Aortic smooth muscle cell (primary cell): Measurements from ENCODE around the gene ZNF574. TPM values are rescaled to one million over a fixed set of nuclear protein-coding genes. Genes with fewer than 3 reads are reported as not detected.

Experiments used
- total RNA-seq: library from RNA; depleted of rRNA; stranded (reverse); fragments of >200 nt; gene quantifications from 2 replicates; pipeline ENCODE4 v1.2.3, GENCODE V29; 2014

ZNF574 gene
- total RNA-seq = 7.0 and 10.0 TPM in 2 replicates

DNA sequence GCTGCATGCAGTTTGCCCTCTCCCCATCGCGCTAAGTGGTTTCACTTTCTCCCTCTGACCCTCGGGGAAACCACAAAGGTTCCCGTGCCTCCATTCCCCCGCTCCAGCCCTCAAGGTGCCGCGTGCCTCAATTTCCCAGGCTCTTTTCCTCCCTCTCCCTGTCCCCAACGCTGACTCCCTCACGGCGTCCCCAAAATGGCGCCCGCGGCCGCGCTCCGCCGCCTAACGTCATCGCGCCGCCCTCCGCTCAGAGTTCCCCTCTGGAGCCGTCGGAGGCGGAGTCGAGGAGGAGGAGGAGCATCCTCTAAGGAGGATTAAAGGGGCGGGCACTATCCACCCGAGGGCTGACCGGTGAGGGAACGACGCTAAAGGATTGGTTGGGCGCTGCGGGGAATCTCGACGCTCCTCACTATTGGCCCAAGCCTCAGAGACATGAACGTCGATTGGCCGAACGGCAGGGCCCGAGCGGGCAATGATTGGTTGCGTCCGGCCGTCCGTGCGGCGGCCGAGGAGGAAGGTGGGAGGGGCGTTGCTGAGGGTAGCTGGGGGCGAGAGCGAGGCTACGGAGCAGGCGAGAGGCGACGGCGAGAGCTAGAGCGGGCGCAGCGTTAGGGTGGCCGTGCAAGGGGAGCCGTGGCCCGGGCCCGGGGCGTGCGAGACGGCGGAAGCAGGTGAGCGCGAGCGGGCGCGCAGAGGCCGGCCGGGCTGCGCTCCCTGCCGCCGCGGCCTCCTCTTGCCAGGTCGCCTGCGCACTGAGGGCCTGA, at the start of gene ZNF574:
ZNF574 (plus strand) TSS at position 551 of the 764 bp plus-strand sequence. CDS start 2,441 bp downstream, outside the sequence.

GRCh38 chr19:42069619-42070351, 6.2 kb upstream of the ZNF574 start, which contains the start of gene GRIK5:
Gene GRIK5, minus strand, starts transcription at chr19:42070206. Its CDS starts 4,436 bp downstream, at chr19:42065770.

Other genes starting within 250 kb of the ZNF574 start
- not detected in 2 replicates for gene LYPD4, start 231.5 kb upstream of the ZNF574 start, total RNA-seq
- not detected in 2 replicates for gene DMRTC2, start 231.1 kb upstream of the ZNF574 start, total RNA-seq
- 1,192 and 1,270 TPM in 2 replicates for gene RPS19, start 215.9 kb upstream of the ZNF574 start, total RNA-seq
- not detected in 2 replicates for gene CD79A, start 198.9 kb upstream of the ZNF574 start, total RNA-seq
- gene ARHGEF1, start 193.0 kb upstream of the ZNF574 start, total RNA-seq = 24.2 and 29.1 TPM in 2 replicates
- gene ERFL, start 147.7 kb upstream of the ZNF574 start, total RNA-seq = 0.06 TPM in 1 of 2 replicates, not detected in the other
- gene RABAC1, start 116.8 kb upstream of the ZNF574 start, total RNA-seq = 212 and 252 TPM in 2 replicates
- gene ATP1A3, start 81.9 kb upstream of the ZNF574 start, total RNA-seq = under 0.01 and 0.25 TPM in 2 replicates
- gene GRIK5, start 6.0 kb upstream of the ZNF574 start, total RNA-seq = 3.4 and 5.9 TPM in 2 replicates
- 0.06 and 0.13 TPM in 2 replicates for gene POU2F2, start 56.3 kb downstream of the ZNF574 start, total RNA-seq
- gene DEDD2, start 141.5 kb downstream of the ZNF574 start, total RNA-seq = 11.2 and 15.5 TPM in 2 replicates
- 7.9 and 10.2 TPM in 2 replicates for gene ZNF526, start 144.1 kb downstream of the ZNF574 start, total RNA-seq
- gene GSK3A, start 166.4 kb downstream of the ZNF574 start, total RNA-seq = 9.2 and 10.0 TPM in 2 replicates
- gene ERF, start 179.0 kb downstream of the ZNF574 start, total RNA-seq = 19.8 and 23.5 TPM in 2 replicates
- gene CIC, start 193.1 kb downstream of the ZNF574 start, total RNA-seq = 17.2 and 27.5 TPM in 2 replicates
- gene PRR19, start 226.0 kb downstream of the ZNF574 start, total RNA-seq = 0.13 and 0.25 TPM in 2 replicates
- gene PAFAH1B3, start 226.5 kb downstream of the ZNF574 start, total RNA-seq = 22.5 and 26.4 TPM in 2 replicates
- not detected in 2 replicates for gene TMEM145, start 237.1 kb downstream of the ZNF574 start, total RNA-seq
- gene MEGF8, start 249.5 kb downstream of the ZNF574 start, total RNA-seq = 21.0 and 22.3 TPM in 2 replicates